Hematopoietic multipotent progenitor cell treated with erythropoietin and hydrocortisone succinate and interleukin-3 and kit ligand, for 15 days (in vitro differentiated cells): ENCODE results near the gene STAU1.
"Not testable (repeated sequence)": the region's sequence is repeated elsewhere in the genome, so short reads cannot be mapped to it uniquely, and the experiment has no call there.

Experiments
- DNase-seq: peaks from one replicate; pipeline ENCODE4 v3.0.0-alpha.2; 2015; ENCODE audit warnings: low spot score

STAU1 gene

GRCh38 chr20:49163696-49164095 lies 24.4 kb downstream of the STAU1 start:
- DNase-seq = no peak

GRCh38 chr20:49161428-49162152 lies 26.5 kb downstream of the STAU1 start:
- no peak for DNase-seq

GRCh38 chr20:49160057-49160929 lies 27.8 kb downstream of the STAU1 start:
- peak; percentile 23 for DNase-seq

DNA sequence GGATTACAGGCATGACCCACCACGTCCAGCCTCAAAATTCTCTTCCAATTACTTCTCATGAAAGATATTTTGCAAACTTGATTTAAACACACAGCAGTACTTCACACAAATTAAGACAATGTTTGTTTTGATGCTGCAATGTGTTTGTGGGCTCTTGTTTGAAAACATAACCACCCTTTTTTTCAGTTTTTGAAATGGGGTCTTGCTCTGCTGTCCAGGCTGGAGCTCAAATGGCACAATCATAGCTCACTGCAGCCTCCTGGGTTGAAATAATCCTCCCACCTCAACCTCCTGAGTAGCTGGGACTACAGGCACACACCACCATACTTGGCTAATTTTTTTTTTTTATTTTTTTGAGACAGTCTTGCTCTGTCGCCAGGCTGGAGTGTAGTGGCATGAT lies 31.0 kb downstream of the STAU1 start:
- no peak for DNase-seq

GRCh38 chr20:49156481-49156880 lies 31.7 kb downstream of the STAU1 start:
- no peak for DNase-seq

DNA sequence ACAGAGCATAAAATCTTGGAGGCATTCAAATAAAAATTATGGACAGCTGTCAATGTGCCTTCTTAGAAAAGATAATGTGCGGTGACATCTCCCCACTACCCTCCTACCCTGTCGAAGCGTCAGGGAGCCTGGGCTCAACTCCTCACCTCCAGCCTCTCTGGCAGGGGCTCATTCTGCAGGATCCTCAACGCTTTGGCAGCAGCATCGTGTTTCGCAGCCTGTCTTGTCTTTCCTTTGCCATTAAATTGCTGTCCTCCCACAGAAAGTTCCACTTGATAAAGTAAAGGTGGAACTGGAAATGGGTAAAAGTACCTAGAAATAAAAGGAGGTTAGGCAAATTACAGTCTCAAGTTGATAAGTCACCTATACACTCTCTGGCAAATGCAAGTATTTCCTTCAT lies 36.7 kb downstream of the STAU1 start:
- no peak for DNase-seq

DNA sequence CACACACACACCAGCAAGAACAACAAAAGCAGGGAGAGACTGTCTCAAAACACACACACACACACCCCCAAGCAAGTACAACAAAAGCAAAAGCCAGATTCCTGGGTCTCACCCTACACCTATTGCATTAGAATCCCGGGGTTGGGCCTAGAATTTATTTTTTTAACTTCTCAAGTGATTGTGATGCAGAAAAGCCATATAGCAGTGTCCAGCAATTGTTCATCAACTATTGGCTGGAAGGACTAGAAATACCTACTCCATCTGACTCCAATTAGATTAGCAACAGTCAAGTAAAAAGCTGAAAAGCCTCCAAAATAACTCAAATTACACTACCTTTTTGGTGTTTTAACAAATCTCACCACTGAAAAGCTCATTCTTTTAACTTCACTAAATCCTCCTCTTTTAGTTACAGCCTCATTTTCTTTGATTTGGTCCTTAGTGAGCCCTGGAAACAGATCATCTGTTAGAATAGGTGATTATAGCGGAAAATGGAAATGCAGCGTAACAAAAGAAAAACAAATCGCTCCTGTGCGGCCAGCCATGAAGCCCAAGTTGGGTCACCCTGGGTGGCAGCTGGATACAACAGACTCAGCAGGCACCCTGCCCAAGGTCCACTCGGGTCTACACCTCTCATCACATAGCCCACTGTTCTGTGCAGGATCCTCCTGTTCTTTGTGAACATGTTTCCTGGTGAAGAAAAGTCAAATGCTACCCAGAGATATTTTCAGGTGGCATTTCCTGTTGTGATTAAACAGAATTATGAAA lies 38.7 kb downstream of the STAU1 start:
- DNase-seq = no peak

- DNase-seq = no peak
Observed at GRCh38 chr20:49148601-49149000, 39.5 kb downstream of the STAU1 start.

DNA sequence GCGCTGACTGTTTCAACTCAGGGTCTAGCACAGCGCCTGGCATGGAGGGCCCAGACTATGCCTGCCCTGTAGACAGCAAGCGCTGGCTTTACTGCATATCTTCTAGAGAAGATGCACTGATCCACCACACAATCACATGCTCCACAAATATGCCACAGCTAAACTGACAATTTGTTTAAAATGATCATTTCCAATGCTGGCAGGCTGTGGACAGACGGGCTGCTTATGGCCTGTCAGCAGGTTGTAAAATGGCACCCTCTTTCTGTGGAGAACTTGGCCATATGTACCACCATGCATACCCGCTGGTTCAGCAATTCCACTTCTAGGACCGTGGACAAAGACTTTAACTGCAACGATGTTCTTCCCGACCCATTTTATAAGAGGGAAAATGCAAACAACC lies 40.8 kb downstream of the STAU1 start:
- DNase-seq = no peak

GRCh38 chr20:49146442-49147225 lies 41.5 kb downstream of the STAU1 start:
- DNase-seq = no peak

- DNase-seq = no peak
Observed at GRCh38 chr20:49140834-49141233, 47.3 kb downstream of the STAU1 start.

- no peak for DNase-seq
Observed at GRCh38 chr20:49140411-49140810, 47.7 kb downstream of the STAU1 start.

GRCh38 chr20:49138431-49138830 lies 49.7 kb downstream of the STAU1 start:
- DNase-seq = no peak

- no peak for DNase-seq
Observed at GRCh38 chr20:49136817-49137571, 51.1 kb downstream of the STAU1 start.

- not testable (repeated sequence) for DNase-seq
Observed at GRCh38 chr20:49134797-49135196, 53.3 kb downstream of the STAU1 start.

GRCh38 chr20:49133571-49133970 lies 54.6 kb downstream of the STAU1 start:
- no peak for DNase-seq

DNA sequence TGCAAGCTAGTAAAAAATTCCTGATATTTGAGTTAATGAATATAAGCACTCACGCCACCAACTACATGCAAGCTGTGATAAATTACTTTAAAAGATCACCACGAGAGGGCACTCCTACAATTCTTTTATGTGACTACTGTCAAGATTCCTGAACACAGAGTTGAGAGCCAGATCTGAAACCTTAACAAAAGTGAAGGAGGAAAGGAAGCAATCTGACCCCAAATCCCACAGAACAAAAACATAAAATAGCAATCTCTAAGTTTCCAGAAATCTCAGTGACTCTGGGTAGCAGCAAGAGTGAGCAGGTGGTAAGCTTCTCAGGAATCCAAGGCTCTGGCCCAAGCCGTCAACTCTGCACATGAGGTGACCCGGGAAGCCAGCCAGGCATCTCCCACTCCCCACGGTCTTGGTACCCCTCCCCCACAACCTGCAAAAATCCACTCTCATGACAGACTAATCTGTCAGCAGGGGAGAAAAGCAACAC lies 55.1 kb downstream of the STAU1 start:
- DNase-seq = peak; percentile 77

- DNase-seq = no peak
Observed at GRCh38 chr20:49123982-49124381, 64.2 kb downstream of the STAU1 start.

DNA sequence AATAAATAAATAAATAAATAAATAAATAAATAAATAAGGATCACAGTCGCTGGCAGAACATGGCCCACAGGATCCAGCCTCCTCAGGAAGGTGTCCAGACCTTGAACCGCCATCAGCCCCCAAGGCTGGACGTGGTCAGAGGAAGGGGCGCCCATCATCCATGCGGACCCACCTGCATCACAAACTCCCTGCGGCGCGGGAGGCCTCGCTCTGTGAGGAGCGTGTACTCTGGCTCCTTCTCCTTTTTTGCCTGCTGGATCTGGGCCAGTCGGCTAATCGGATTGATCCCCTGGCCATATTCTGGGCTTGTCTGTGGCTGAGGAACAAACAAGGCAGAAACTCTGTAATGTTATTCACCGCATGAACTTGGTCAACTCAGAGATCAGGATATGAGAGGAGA lies 65.2 kb downstream of the STAU1 start:
- no peak for DNase-seq

DNA sequence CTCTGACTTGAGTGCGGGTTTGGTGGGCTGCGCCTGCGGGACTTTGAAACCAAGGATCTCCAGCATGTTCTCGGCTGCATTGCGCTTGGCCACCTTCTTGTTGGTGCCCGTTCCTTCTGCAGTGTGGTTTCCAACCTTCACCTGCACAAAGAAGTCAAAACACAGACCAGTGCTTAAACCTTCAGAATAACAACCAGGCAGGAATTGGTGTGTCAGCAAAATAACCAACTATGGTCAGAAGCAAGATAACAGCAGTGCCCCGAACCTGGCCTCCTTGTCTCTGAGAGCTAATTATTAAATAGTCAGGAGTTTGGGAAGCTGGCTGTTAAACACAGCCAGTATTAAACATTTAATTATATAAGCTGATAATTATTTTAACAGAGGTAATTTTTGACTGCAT lies 68.1 kb downstream of the STAU1 start:
- no peak for DNase-seq

DNA sequence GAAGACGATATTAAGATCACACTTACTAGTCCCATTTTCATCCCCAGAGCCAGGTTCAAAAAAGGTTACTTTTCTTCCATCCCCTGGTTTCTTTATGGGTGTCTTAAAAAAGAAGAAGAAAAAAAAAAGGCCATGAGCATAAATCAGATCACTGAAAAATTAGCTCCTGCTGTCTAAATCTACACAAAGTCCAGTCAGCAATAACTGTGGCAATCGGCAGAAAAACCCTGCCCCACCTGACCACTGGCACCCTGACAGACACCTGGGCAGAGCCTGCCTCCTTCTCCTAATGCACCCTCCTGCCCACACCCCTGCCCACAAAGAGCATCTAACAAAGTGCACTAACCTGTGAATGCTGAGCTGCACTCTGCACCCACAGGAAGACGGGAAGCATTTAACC lies 69.8 kb downstream of the STAU1 start:
- DNase-seq = no peak
